NCI-H2196 treated with DMSO at 0.1 percent for 48 hours (cell line): ENCODE results near the gene STX8.
"Not testable (repeated sequence)": the region's sequence is repeated elsewhere in the genome, so short reads cannot be mapped to it uniquely, and the experiment has no call there.

Experiments used
- DNase-seq: peaks from one replicate; lab custom pipeline; 2025; ENCODE audit not compliant: unreplicated experiment; lab: John Stamatoyannopoulos, UW

Gene STX8

DNA sequence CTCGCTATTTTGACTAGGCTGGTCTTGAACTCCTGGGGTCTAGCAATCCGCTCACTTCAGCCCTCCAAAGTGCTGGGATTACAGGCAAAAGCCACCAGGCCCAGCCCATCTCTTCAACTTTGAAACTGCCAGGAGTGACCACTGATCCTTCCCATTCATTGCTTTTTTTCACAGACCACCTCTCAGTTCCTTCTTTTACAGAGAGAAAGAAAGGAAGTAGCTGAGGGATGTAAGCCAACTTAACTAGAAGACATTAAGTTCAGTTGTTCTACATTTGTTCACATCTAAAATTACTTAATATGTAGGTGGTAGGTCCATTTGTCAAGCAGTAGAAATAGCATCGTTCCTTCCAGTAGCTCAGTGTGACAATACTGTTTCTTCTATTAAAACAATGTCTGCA lies 219.8 kb downstream of the STX8 start:
- no peak for DNase-seq

DNA sequence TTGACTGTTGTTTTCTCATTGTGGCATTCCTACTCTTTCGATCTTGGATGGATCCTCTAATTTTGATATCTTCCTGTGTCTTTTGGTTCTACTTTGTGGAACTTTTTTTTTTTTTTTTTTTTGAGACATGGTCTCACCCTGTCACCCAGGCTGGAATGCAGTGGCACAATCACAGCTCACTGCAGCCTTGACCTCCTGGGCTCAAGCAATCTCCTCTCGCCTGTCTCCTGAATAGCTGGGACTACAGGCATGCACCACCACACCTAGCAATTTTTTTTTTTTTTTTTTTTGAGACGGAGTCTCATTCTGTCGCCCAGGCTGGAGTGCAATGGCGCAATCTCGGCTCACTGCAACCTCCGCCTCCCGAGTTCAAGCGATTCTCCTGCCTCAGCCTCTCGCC lies 220.4 kb downstream of the STX8 start:
- DNase-seq = not testable (repeated sequence)

DNA sequence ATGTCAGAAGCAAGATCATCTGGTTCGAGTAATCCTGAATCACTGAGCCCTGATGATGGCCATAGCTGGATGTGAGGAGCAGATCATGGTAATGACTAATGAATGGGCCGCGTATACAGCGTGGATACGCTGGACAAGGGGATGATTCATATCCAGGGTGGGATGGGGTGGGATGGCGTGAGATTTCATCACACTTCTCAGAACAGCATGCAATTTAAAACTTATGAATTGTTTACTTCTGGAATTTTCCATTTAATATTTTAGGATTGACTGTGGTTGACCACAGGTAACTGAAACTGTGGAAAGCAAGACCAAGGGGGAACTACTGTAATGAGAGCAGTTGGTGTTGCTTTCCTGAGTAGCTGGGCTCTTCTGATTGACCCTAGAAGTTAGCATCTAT lies 225.5 kb downstream of the STX8 start:
- DNase-seq = no peak

DNA sequence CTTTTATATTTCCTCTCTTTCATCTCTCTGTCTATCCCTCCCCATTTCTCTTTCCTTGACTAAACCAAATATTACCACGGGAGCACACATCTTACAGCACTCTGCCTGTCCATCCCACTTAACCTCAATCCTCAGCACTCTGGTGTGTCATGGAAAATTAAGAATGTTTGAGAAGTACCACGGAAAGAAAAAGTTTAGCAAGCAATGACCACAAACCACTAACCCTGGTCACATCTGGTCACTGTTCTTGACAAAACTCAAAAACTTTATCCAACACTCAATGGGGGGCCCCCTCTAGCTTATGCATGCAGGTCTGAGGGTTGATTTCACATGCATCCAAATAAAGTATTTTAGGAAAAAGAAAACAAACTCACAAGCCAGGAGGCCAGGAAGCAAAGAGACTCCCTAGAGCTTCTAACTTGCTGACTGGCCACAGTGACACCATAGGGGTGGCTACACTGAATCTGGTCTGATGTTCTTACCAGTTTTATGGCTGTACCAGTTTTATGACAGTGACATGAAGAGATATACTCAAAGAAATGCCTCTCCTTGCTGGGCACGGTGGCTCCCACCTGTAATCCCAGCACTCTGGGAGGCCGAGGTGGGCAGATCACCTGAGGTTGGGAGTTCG lies 229.2 kb downstream of the STX8 start:
- DNase-seq = no peak

DNA sequence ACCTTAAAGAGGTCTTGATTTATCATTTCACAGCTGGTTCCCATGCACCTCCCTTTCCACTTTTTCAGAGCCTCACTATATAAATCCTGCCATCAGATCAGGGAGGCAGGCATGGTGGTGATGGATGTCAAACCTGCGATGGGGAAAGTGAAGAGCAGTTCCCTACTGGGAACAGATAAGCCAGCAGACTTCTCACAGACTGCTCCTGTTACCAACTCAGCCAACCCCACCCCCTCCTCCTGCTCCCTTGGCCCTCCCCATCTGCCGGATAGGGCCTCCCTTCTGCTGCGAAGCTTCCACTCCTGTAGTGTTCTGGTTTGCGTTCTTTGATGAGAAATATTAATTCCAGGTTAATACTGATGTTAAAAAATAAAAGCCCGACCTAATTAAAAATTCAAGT lies 232.1 kb downstream of the STX8 start:
- no peak for DNase-seq

DNA sequence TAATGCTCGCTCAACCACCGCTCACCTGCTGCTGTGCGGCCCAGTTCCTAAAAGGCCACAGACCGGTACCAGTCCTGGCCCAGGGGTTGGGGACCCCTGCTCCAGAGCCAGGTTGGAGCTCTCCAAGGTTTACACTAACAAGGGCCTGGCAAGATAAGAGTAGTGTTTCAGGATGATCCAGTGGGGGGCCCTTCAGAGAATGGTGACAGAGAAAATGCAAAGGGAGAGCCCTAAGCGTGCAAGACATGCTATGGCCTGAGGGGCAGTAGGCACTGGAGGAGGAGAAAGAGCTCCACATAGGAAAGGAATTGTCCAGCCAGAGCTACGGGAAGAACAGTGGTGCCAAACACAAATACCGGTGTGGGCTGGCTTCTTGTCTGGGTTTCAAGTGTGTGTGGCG lies 233.4 kb downstream of the STX8 start:
- DNase-seq = no peak

DNA sequence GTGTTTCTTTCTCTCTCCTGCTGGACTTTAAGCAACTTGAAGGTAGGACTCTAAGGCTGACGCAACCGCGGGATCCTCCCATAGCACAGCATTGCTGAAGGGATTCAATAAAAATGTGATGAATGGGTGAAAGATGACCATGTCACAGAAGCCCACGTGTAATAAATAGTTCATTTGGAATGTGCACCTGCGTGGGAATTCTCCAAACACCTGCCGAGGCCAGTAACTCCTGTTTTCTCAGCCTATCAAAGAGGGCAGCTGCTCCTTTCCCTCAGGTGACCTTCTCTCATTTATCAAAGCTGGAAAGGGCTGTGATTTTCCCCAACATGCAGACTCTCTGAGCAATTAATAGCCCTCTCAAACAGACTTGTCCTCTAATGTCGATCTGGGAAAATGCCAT lies 235.7 kb downstream of the STX8 start:
- DNase-seq = no peak

DNA sequence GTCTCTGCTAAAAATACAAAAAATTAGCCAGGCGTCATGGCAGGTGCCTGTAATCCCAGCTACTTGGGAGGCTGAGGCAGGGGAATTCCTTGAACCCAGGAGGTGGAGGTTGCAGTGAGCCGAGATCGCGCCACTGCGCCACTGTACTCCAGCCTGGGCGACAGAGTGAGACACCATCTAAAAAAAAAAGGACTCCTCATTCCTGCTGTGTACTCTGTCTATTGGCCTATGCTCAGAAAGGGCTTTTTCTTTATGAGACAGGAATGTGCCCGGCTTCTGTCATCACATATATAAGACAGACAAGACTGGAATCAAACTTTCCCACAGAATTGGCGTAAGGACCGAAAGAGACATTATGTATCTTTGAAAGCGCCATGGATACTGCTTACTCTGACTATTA lies 236.1 kb downstream of the STX8 start:
- DNase-seq = not testable (repeated sequence)

DNA sequence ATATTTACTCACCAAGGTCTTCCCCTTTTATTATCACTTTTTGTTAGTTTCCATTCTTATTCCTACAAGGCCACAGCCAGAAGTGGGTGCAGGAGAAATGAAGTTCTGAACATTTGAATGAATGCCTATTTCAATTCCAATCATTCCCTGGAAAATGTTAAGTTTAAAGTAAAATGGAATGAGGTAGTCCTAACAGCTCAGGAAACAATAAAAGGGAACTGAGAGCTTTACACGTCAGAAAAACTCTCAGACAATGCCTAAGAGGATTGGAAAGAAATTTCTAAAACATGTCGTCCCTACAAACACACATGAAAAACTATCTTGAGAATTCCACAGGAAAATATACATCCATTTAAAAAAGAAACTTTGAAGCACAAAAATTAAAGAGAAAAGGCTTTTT lies 238.8 kb downstream of the STX8 start:
- DNase-seq = no peak

DNA sequence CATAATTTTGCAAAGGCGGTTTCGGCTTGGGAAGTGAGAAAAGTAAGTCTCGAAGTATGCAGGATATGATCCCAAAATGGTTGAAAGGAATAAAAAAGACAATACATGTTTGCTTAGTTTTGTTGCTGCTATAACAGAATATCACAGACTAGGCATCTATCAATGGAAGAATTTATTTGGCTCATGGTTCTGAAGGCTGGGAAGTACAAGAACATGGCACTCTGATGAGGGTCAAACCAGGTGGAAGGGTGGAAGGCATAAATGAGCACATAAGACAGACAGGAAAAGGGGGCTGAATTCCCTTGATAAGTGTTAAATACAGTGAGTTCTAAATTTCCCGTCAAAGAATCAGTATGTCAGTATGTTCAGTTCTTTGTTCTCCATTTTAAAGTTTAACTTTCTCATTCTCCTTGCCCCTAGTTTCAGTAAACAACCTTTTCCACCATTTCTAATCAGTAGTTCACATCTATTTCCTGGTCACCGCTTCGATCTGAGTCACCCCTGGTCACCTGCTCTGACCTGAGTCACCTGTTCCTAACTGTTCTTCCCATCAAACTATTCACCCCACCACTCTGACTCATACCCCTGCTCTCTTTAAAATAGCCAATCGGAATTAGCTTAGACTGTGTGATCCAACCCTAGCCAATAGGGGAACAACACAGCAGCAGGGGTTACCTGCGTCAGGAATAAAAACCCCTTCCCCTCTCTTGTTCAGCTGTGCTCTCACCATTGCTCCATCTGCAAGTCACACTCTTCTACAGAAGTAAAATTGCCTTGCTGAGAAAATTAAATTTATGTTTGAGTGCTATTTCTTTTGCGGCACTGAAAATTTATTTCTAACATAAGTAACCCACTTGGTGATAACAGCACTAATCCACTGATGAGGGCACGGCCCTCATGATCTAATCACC lies 240.8 kb downstream of the STX8 start:
- no peak for DNase-seq

DNA sequence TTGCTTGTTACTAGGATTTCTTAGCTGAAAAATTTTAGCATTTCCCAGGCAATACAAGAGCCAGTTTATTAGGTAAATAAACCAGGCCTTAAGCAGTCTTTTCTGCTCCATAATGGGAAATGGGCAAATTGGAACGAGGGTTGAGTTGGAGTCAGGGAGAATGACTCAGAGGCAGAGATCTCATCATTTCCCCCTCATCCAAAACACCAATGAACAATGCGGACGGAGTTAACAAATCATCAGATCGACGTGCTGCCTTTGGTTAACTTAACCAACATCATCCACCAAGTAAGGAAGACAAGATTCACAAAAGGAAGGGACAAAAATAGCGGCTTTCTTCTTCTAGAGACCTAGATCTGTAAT lies 243.5 kb downstream of the STX8 start:
- DNase-seq = no peak

DNA sequence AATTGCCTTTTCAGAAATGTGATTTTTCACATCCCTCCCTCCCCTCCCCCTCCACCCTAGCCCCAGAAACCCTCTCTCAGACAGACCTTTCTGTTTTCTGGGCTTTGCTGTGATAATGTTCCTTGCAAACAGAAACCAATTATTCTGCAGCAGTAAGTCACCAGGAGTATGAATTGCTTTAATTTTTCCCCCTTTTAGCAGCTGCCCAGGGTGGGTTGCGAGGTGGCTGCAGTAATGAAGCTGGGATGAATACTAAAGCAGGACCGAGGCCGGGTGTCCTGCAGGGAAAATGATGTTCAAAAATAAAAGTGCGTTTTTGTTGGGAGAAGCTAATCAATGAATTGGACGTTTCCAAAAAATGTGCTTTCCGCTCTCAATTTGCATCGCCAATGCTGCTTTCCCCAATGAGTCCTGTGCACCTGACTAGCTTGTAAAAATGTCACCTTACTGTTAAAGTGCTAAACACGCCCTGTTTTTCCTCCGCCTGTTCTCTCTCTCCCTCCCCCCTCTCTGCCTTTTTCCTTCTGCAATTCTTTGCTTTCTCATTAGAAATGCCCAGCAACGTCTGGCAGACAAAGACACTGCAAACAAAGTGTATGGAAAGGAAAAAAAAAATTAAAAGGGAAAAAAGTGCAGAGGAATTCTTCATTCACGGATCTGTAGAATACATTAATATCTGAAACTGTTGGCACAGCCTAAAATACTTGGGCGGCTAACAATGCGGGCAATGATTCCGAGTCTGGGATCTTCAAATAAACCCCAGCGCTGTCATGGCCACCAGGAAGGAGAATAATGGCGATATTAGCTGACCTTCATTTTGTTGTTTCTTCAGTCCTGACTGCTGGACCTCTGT lies 244.1 kb downstream of the STX8 start:
- DNase-seq = no peak

DNA sequence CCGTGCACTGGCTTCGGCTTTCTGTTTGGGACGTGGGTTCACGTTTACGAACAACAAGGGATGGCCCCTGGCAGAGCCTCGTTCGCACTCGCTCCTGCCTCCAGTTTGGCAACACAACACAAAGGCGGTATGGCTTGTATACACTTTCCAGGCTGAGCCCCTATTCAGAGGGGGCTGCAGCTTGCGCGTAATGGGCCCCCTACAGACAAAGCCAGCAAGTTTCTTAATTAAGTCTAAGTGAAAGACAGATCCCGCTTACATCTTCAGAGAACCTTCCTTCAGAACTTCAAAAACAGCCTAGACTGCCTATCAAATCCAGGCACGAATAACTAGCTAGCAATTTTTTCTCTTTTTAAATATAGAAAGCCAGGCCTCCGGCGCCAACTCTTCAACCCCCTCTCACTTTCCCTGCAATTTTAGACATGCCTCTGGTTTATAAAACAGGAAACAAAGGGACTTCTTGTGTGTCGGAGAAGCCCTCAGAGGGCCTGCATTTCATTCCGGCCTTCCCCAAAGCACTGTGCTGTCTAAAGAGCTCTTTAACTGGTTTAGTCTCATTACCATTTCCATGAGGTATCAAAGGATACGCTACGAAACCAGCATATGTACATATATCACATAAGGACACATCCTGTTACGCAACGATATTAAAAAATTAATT lies 244.9 kb downstream of the STX8 start:
- no peak for DNase-seq

DNA sequence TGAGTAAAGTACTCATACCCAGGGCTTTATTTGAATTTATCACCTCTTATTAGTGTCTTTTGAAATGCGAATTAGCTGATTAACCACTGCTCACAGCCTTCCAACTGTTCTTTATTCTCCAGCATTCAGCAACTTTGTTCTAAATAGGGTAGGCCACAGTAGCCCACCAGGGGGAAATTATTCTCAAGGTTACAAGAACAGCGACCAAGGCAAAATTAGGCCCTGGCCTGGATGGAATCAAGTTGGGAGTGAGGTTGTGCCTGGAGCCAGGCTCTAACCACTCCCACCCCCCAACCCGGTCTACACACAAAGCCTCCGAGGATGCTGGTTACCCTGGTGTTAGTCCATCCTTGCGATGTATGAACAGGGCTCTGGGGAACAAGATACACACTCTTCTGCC lies 245.5 kb downstream of the STX8 start:
- DNase-seq = no peak

DNA sequence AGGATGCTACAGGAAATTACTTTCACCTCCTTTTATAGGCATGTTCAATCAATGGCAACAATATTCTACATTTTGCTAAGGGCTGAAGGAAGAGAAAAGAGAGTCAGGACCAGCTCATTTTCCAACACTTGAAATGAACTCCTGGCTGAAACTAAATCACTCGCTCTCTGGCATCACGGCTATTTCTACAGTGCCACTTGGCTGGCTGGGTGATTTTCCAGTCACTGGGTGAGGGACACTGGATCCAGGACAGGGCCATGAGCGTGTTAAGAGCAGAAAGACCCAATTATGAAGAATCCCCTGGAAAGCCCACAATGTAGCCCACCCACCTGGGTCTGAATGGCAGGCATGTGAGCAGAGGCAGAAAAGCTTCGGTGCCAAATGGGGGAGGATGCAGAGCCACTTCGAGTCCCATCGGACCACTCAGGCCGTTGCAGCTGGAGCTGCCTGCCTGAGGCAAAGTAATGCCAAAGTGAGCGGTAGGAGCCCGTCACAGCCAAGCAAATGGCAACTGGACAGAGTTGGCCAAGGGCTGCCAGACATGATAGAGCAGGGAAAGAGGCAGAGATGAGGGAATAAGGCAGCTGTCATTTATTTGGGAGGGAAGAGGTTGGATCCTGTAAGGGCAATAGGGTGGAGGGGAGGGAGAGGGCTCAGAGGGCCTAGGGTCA lies 246.2 kb downstream of the STX8 start:
- DNase-seq = no peak

DNA sequence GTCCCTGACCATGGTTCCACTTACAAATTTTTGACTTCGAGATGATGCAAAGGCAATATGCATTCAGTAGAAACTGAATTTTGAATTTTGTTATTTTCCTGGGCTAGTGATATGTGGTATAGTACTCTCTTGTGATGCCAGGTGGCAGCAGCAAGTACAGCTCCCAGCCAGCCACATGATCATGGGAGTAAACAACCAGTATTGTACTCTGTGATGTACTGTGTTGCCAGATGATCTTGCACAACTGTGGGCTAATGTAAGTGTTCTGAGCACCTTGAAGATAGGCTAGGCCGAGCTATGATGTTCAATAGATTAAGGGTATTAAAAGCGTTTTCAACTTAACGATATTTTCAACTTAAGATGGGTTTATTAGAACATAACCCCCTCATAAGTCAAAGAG lies 250.8 kb downstream of the STX8 start:
- no peak for DNase-seq

DNA sequence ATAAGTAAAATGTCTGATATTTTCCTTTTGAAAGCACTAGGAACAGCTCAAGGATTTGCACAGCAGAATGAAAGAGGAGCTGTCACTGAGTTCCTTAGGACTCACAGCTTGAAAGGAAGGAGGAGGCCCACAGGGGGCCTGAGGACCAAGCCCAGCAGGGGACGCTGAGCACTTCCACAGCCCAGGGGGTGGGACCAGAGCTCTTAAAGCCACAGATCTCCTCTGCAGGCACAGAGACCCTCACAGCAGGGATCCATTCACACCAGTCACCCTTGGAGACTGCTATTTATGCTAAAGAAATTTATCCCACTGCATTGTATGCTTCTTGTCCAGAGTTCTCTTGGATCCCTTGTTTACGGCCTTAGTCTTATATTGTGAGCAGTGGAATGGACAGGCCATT lies 253.3 kb downstream of the STX8 start:
- DNase-seq = no peak

DNA sequence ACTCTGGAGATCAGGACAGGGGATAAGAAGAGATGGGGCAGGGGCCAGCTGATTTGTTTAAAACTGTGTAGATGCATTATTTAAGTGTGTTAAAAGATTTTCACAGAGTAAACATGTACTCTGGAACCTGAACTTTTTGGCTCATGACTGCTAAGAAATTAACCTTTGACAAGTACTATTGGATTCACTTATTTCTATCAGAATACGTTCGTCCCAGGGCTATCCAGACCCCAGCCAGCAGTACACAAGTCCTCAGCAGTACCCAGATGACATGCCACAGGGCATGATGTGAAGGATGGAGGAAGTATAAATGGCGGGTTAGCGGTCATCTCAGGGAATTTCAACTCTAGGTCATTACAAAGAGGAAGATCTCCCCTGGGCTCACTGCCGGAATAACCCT lies 253.7 kb downstream of the STX8 start:
- DNase-seq = no peak

DNA sequence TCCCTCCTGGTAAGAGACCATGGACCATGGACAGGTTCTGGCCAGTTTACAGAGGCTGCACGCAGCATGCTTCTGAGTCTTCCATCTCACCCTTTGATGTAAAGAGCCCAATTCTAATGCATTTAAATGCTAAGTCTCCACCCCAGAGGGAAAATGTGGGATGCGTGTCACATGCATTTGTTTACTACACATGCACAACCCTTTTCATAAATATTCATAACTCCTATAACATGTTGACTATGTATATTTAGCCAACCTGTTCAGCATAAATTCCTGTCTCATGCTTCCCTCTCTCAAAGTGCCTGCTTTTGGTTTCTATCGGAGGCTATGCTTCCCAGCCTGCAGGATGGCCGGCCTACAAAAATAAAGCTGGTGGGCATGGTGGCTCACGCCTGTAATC lies 260.3 kb downstream of the STX8 start:
- no peak for DNase-seq

DNA sequence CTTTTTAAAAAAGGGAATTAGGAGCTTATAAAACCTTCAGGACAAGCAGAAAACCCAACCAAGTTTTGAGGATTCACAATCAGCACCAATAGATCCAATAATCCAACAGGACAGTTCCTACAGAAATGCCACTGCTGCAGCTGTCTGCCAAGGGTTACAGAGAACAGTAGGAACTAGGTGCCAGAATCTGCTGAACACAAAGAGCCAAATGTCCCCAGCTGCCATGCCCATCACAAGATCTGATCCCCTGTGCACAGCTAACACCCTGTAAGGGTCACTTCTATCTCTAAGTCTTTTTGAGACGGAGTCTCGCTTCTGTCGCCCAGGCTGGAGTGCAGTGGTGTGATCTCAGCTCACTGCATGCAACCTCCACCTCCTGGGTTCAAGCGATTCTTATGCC lies 262.3 kb downstream of the STX8 start:
- no peak for DNase-seq

DNA sequence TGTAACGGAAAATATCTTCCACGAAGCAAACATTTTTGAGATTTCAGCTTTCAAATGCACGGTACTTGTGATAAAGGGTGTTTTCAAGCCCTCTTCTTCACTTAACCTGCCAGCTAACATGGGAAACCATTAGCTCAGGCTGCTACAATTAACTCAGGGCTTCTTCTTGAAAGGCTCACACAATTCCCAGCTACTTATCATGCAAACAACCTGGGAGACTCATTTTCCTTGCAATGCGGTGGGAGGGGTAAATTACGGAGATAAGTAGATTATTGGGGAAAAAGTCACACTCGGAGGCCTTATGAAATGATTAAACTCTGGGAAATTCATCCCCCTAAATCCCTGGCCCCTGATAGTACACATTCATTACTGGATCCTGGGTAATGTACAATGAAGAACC lies 266.4 kb downstream of the STX8 start:
- no peak for DNase-seq
